DMS114 treated with DMSO at 0.1 percent for 48 hours (cell line): ENCODE measurements around the gene TSTD2.

ENCODE experiments used
- DNase-seq: peaks from one replicate; lab custom pipeline; 2025; ENCODE audit not compliant: unreplicated experiment; lab: John Stamatoyannopoulos, UW

Gene TSTD2

DNA sequence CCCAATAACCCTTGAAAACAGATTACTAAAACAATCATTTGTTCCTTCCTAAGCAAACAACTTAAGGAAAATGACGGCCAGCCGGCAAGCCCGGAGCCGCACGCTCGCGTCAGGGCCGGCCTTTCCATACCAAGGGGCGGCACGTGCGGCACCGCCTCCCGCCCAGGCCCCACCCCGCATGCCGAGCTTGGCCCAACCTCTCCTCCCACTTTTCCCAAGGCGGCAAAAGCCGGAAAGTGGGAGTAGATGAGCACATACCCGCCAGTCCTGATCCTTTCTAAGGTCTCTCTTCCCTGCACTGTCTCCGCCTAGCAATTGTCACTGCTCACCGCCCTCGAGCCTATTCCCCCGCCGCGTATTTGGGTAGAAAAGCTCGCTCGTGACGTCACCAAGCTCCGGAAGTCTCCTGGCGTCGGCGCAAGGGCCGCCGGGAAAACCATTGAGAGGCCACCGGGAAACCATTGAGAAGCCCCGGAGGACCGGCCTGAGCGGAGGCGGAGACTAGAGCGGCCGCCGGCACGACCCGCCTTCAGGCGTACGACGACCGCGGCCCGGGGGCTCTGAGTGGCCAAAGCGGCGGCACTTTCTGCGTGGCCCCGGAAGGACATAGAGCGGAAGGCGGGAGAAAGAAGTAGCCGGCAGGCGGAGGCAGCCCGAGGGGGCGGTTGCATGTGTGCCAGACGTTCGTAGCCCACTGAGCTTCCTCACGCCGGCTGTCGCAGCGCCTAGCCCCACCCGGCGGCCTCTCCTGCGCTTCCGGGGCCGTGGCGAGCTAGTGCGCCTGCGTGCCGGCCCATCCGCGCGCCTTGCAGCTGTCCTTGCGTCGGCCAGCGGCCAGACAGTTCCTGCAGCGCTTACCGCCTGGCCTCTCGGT, at the start of gene TSTD2, which contains the start of gene NCBP1:
TSTD2 (minus strand) TSS at position 384 of the 874 bp plus-strand sequence. CDS start 5,806 bp downstream, outside the sequence.
NCBP1 (plus strand) TSS at position 837 of the 874 bp plus-strand sequence. CDS start 61 bp downstream, outside the sequence.
- DNase-seq, result peak; percentile 90

DNA sequence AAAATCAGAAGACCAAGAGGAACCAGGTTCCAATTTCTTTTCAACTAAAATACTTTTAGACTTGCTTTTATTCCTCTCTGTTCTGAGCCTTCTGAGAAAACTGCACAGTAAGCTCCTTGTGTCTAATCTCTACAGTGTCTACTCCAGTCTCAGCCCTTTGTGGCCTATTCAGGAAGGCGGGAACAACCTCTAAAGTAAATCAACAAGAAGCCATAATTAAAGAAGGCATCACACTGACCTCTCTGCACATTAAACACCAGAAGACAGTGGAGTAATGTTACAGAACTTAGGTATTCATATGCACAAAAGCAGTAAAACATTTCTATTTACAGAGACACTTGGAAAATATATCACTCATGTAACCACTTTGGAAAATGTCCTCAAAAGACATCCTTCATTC, 49.1 kb upstream of the TSTD2 start:
- no peak for DNase-seq

DNA sequence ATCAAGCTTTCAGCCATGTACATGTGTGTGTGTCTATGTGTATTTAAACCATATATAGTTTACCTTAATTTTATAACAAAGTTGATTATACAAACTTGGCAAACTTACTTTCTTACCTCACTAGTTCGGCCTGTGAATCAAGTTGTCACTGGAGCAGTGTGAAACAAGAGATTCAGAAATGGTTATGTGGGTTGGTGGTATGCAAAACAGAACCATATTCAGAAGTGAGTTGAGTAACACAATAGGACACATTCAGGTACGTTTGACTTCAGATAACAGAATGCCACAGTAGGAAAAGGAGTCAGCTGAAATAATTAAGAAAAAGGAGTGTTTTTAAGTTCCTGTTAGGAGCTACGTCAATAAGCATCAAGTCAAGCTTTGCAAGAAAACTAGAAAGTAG, 42.5 kb upstream of the TSTD2 start:
- DNase-seq, result no peak

DNA sequence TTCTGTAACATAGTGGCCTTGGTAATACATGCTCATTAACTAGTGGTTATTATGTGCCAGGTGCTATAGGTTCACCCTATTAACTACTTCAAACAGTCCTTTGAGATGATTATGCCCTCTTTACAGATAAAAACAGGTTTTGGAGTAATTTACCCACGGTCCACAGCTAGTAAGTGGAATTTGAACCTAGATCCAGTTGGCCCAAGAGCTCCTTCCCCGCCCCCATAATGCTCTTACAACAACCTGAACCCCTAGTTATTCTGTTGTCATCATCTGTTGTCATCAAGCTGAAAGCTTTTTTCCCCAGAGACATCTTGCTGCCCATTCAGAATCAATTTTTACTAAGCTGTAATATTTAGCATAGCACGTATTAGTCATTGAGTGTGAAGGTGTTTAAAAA, 40.8 kb upstream of the TSTD2 start:
- no peak for DNase-seq

DNA sequence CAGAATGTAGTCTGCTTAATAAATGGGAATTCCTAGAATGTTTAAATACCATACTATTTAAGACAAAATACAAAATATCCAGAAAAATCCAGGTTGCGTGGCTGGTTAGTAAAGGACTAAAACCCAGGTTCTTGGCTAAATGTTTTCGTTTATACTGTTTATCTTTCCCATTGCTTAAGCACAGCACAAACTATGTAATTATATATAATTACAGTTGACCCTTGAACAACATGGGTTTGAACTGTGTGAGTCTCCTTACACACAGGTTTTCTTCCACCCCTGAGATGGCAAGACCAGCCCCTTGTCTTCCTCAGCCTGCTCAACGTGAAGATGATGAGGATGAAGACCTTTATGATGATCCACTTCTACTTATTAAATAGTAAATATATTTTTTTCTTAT, 39.2 kb upstream of the TSTD2 start:
- no peak for DNase-seq

DNA sequence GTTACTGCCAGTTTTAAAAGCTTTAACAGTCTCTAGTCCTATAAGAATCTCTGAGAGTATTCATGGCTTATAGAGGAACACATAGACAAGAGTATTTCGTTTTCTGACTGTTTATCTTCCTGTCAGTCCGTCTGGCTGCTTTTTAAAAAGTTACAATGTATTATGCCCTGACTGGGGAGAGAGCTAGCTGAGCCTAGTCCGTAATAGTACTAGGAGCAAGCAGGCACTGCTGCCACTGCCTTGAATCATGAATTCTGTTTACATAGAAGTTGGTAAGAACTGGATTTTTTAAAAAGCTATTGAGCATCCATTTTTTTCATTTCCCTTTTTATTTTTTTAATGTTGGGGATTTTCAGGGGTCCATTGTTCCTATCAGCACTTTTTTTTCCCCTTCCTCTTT, 37.4 kb upstream of the TSTD2 start:
- DNase-seq, result no peak

DNA sequence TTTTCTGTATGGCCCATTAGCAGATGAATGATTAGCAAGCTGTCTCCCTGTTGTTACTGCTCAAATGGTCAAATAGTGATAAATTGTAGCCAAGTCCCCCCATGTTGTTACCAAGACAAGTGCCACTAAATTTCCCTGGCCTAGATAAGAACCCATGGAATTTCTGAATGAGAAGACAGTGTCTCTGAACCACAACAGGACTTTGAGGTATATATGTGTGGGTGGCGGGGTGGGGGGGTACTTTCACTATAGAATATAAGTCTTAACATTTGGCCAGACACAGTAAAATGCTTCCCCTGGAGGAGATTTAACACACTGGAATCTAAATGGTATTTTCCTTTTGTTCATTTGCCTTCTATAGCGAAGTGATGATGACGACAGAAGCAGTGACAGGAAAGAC, 35.3 kb upstream of the TSTD2 start:
- no peak for DNase-seq

DNA sequence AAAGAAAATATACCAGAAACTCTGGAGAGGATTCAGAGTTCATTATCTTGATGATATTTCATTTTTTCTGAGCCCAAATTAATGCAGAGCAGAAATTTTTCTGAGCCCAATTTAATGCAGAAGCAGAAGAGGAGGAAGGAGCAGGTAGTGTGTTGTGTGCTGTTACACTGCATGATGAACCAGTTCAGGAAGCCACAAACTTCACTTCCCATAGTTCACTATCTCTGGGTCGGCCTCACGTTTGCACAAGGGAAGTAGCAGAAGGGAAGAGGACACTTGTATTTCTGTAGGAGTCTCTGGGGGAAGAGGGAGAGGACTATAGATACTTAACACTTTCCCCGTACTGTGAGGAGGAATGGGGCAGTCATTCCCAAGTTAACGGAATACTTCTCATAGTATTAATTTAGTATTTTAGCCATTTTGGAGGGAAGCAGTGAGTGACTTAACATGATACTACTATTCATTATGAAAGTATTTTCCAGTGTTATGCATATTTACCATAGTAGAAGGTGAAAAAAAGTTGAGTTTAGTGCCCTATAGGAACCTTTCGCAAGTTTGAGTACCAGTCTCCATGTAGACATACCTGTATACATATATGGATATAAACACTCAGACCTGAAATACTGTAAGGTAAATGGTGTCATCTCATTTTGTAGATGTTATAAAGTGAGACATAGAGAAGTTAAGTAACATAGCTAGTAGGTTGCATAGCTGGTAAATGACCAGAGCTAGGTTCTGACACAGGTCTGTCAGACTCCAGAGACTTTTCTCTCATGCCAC, 33.9 kb upstream of the TSTD2 start:
- no peak for DNase-seq

DNA sequence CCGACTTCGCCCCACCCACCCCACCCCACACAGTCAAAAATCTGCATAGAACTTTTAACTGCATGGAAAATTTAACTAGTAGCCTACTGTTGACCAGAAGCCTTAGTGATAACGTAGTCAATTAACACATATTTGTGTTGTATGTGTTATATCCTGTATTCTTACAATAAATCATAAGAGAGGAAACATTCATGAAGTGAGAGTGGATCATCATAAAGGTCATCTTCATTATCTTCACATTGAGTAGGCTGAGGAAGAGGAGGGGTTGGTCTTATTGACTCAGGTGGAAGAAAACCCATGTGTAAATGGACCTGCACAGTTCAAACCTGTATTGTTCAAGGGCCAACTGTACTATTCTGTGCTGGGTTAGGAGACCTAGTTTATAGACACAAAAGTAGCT, 32.6 kb upstream of the TSTD2 start:
- DNase-seq, result no peak

DNA sequence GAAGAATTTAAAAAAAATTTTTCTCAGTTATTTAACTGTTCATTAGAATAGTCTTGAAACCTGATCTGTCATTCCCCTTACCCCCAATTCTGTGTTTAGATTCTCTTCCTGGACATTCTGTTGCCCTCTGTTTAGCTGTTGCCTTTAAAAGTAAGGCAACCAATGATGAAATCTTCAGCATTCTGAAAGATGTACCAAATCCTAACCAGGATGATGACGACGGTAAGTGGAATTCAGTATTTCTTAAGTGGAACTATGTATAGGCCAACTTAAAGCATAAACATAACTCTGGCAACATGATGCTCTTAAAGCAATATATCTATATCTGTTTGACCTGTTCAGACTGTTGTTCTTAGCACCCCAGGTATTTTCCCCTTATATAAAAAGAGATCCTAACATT, 27.7 kb upstream of the TSTD2 start:
- no peak for DNase-seq

DNA sequence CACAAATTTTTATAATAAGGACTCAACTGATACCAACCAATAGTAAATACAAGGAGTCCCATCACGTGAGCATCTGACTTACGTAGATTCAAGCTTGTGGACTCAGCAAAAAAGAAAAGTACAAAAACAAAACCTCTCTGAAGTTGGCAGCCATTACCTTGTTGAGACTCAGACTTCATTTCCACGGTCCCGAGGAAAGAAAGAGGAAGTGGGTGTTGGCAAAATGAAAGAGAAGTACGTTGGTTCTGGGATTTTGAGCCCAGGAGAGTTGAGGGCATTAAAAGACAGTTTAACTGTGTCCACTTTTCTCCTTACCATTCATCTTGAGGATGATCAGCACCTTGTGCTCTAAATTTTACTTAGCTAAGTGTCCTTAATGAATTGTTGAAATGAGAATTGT, 27.2 kb upstream of the TSTD2 start:
- no peak for DNase-seq

DNA sequence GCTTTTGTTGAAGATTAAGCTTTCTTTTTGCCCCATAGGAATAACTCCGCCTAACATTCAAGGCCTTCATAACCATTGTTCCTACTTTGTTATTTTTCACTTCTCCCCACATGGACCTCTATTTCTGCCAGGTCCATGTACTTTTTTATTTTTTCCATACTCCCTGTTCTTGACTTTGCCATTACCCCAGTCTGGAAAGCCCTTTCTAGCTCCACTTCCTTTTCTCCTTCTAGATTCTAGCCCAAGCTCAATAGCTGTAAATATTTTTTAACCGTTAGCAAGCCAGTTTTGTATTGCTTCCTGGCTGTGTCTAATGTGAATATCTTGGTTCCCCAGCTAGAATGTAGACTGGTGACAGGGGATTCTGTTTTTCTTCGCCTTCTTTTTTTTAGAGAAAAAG, 26.6 kb upstream of the TSTD2 start:
- DNase-seq, result no peak

DNA sequence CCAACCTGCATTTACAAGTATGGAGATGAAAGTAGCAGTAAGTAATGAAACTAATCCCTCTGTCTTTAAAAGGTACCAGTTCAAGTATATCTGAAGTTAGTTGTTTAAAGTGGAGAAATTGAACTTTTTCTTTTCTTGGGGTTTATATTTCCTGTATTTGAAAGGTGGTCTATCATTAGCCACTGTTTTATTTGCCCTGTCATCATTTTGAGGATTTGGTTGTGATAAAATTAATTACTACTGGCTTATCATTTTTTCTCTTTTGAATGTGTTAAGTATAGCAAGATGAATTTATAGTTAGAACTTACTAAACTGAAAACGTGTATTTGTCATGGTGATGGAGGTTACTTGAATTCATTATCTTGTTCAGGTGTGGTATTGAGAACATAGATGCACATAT, 25.5 kb upstream of the TSTD2 start:
- no peak for DNase-seq

DNA sequence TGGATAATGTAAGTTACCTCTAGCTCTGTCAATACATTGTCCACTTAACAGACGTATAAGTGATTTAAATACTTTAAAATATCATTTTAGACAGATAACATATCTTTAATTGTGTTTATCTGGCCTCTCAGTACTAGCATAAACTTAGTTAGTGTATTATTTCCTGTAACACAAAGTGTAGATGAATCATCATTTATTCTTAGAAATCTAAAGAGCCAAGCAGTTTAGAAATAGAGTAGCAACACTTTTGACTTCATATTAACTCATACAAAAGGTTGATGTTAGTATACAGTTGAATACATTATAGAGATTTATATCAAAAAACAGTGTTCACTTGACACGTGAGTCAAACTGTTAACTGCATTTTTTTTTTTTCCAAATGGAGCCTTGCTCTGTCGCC, 18.5 kb upstream of the TSTD2 start:
- DNase-seq, result no peak

DNA sequence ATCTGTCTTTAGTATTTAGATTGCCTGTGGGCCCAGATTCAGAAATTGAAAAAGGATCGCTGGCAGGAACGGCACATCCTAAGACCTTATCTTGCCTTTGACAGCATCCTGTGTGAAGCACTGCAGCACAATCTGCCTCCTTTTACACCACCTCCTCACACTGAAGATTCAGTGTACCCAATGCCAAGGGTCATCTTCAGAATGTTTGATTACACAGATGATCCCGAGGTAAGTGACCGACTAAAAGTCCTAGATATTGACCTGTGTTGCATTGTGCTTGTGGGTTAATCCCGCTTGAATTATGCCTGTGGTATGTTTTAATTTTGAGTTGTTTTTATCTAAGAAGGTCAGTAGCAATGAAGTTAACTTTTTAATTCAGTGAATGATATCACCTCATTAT, 14.8 kb upstream of the TSTD2 start:
- DNase-seq, result no peak

DNA sequence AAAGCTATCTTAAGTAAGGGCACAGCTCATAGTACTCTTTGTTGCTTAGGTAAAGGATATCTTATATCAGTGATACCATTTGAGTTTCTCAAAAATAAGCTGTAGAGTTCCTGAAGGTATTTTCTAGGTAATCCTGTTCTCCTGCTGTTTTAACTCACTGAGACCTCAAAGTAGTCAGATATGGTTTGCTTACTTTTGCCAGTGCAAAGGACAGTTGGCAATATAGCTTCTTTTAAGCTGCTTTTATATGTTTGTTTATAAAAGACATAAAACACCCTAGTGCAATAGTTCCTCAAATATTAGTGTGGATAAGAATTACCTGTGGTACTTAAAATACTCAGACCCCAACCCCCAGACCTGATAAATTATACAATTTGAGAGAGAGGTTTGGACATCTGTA, 12.6 kb upstream of the TSTD2 start:
- DNase-seq, result no peak

DNA sequence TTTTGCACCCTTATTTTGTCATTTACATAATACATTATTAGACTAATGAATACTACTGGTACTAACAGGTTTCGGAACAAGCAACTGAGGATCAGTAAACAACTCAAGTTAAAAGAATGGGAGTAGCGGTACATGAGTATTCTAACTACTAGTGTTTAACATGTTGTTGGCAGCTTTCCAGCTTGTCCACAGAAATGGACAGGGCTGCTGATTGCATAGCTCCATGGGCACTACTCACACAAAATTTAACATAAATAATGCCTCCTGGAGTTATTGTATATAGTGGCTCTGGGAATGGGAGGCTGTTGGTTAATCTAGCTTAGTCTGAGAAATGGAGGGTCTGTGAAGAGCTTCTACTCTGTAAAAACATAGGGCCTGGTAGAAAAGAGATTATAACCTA, 7.2 kb upstream of the TSTD2 start:
- DNase-seq, result no peak

DNA sequence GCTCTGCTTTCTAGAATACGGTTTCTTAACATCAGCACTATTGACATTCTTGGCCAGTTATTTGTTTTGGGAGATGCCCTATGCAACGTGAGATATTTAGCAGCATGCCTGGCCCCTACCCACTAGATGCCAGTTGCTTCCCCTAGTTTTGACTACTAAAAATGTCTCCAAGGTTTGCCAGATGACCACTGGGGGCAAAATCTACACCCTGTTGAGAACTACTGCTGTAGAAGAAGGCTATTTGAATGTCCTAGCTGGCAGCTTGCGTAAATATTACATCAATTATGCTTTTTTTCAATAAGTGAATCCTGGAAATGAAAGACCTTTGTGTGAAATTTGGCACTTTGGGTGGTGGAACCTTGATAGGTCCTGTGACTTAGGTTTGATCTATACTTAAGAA, 5.5 kb upstream of the TSTD2 start:
- DNase-seq, result no peak

DNA sequence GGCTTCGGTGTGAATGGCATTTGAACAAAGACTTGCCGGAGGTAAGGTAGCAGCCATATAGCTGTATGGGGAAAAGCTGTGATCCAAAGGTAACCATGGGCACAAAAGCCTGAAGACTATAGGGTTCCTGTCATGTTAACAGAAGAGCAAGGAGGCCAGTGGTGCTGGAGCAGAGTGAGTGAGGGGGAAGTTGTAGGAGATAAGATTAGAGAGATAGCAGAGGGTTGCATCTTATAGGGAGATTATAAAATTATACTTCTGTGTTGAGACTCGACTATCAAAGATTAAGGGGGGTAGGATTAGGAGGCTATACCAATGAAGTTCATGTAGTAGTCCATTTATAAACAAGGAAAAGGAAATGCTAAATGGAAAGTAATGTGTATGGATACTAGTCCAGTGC, 3.7 kb upstream of the TSTD2 start:
- DNase-seq, result no peak

DNA sequence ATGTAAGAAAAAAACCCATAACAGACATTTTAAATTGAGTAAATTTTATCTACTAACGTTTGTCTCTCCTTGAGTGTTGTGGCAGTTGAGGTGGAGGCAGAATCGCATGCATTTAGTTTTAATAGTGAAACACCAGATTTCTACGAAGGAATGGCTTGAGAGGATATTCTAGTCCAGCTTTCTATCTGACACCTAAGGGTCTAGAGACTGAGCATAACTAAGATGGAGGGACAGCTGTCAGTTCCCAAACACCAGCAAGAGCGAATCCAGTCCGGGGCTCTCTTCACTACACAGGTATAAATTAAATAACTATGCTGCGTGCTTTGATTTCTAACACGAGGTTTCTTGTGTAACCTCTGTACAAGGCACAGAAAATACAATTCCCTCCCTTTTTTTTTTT, 1.9 kb upstream of the TSTD2 start:
- DNase-seq, result no peak

DNA sequence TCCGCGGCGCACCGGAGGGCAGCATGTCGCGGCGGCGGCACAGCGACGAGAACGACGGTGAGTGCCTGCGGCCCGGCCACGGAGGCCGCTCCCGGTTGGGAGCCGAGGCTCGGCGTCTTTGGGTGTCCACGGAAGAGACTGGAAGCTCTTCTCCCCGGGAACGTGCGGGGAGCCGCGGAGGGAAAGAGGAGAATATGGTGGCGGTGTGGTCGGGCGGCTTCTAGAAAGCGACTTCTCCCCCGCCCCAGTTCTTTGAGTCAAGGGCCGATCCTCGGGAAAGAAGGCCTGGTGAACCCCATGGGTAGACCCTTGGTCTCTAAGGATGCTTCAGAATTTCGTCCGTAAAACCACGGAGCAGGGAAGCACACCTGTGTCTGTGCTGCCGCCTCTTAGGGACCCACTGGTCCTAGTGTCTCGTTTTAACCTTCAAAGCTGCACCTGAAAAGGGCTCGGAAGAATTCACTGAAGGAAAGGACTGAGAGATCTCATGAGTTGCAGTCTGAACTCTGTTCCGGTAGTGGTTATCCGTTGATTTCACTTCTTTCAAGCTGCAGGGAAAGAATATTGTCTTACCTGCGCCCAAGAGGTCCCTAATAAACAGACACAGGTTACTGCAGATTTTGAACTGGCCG, 807 bp upstream of the TSTD2 start:
- no peak for DNase-seq
